ENCODE results near the gene PDCD2. TPM values are rescaled to one million over a fixed set of nuclear protein-coding genes. Genes with fewer than 3 reads are reported as not detected.
"Not testable (repeated sequence)": the region's sequence is repeated elsewhere in the genome, so short reads cannot be mapped to it uniquely, and the experiment has no call there.

PDCD2 gene
- polyA plus RNA-seq (2011; rRNA removed): 63.8 and 73.9 TPM in 2 replicates
- 33.6 and 35.9 TPM in 2 replicates for polyA minus RNA-seq (2011; rRNA and poly(A)+ RNA removed)

- peak within 1 kb of the TSS; percentile 96 for H3K4me3 ChIP-seq (ENCODE audit: low read depth, low read length)
- POLR2A ChIA-PET: interaction anchor here (0.6 to 1.4 kb wide), 3 partner anchors 9 to 34 kb away, joined by 3 to 7 read pairs (median 6); partner anchors contain the start of gene TBP
- no peaks in the 10 kb centered on the region for H3K9me3 ChIP-seq (ENCODE audit: control insufficient read depth, insufficient read depth, low read length)
- CTCF ChIA-PET: interaction anchor here (0.9 to 1.7 kb wide), 9 partner anchors 10 to 801 kb away, joined by 3 to 14 read pairs (median 3); no protein-coding TSS in a partner anchor
- DNase-seq (ENCODE audit: low read depth, low spot score): peak; percentile 74
- H3K27me3 ChIP-seq (ENCODE audit: control insufficient read depth, insufficient read depth, low read length): no peaks in the 10 kb centered on the region
- TF ChIP-seq, protein P1, sequence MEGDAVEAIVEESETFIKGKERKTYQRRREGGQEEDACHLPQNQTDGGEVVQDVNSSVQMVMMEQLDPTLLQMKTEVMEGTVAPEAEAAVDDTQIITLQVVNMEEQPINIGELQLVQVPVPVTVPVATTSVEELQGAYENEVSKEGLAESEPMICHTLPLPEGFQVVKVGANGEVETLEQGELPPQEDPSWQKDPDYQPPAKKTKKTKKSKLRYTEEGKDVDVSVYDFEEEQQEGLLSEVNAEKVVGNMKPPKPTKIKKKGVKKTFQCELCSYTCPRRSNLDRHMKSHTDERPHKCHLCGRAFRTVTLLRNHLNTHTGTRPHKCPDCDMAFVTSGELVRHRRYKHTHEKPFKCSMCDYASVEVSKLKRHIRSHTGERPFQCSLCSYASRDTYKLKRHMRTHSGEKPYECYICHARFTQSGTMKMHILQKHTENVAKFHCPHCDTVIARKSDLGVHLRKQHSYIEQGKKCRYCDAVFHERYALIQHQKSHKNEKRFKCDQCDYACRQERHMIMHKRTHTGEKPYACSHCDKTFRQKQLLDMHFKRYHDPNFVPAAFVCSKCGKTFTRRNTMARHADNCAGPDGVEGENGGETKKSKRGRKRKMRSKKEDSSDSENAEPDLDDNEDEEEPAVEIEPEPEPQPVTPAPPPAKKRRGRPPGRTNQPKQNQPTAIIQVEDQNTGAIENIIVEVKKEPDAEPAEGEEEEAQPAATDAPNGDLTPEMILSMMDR (IDR thresholded peaks at IDR 0.05; ENCODE audit: low read depth, low read length): no peak
- H3K27ac ChIP-seq (ENCODE audit: low read depth, low read length): peak within 1 kb of the TSS; percentile 47
Measured at GRCh38 chr6:170584181-170584953, at the start of gene PDCD2. TSS of gene PDCD2 (minus strand) at chr6:170584637. CDS start at chr6:170584581, 56 bp downstream.

DNA sequence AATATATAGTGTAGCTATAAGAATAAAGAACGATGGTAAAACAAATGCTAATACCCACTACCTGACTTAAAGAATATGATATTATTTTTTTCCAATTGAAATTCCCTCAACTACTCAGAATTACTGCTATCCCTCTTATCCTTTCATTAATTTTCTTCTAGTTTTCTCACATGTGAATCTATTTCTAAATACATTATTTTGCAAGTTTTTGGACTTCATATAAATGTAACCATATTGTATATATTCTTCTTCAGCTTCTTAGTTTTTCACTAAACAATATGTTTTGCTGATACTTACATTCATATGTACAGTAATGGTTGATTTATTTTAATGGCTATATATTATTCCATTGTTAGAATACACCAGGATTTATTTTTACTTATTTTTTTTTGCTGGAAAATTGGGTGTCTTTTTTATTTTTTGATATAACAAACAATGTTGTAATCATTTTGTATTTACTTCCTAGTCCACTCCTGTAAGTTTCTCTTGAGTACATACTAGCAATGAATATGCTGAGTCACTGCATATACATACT is 31.6 kb upstream of the PDCD2 start:
- H3K4me3 ChIP-seq (ENCODE audit: low read depth, low read length); H3K27ac ChIP-seq (ENCODE audit: low read depth, low read length); CTCF ChIA-PET; POLR2A ChIA-PET; H3K27me3 ChIP-seq (ENCODE audit: control insufficient read depth, insufficient read depth, low read length); H3K9me3 ChIP-seq (ENCODE audit: control insufficient read depth, insufficient read depth, low read length); DNase-seq (ENCODE audit: low read depth, low spot score): not testable (repeated sequence)

GRCh38 chr6:170612256-170612804 is 27.9 kb upstream of the PDCD2 start:
- DNase-seq (ENCODE audit: low read depth, low spot score); H3K27ac ChIP-seq (ENCODE audit: low read depth, low read length); POLR2A ChIA-PET; H3K9me3 ChIP-seq (ENCODE audit: control insufficient read depth, insufficient read depth, low read length); H3K4me3 ChIP-seq (ENCODE audit: low read depth, low read length); H3K27me3 ChIP-seq (ENCODE audit: control insufficient read depth, insufficient read depth, low read length); CTCF ChIA-PET: not testable (repeated sequence)

- H3K27ac ChIP-seq (ENCODE audit: low read depth, low read length); H3K9me3 ChIP-seq (ENCODE audit: control insufficient read depth, insufficient read depth, low read length); CTCF ChIA-PET; POLR2A ChIA-PET; DNase-seq (ENCODE audit: low read depth, low spot score); H3K27me3 ChIP-seq (ENCODE audit: control insufficient read depth, insufficient read depth, low read length); H3K4me3 ChIP-seq (ENCODE audit: low read depth, low read length): not testable (repeated sequence)
Measured at GRCh38 chr6:170609225-170609624, 24.8 kb upstream of the PDCD2 start.

DNA sequence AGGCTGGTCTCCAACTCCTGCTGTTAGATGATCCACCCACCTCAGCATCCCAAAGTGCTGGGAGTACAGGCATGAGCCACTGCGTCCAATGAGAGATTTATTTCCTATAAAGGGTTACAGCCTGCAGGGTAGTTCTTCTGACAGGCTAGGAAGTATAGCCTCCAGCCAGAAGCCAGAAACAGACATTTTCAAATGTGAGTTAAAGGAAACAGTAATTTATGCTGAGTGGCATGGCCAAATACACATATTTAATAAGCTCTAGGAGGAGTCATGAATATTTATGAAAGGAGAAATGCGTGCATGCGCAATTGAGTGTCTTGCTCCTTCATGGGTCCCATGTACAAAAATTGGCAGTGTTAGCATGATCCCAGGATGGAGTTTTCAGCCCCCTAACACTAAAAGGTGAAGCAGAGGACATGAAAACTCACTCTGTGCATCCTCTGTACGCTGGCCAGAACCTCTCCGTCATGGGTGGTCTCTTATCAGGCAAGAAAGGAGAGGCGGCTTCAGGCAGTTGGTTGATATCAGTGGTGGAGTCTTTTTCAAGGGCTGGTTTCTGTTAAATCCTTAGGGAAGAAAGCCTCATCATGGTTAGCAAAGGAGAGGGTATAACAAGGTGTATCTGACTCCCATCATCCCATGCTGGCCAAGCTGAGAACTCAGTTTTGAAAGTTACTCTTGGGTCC is 21.3 kb upstream of the PDCD2 start:
- POLR2A ChIA-PET: no interaction called here
- H3K27me3 ChIP-seq (ENCODE audit: control insufficient read depth, insufficient read depth, low read length): no peaks in the 10 kb centered on the region
- no peak overlapping the region for H3K4me3 ChIP-seq (ENCODE audit: low read depth, low read length)
- TF ChIP-seq, protein P1 (IDR thresholded peaks at IDR 0.05; ENCODE audit: low read depth, low read length): no peak
- H3K9me3 ChIP-seq (ENCODE audit: control insufficient read depth, insufficient read depth, low read length): no peaks in the 10 kb centered on the region
- no peak overlapping the region for H3K27ac ChIP-seq (ENCODE audit: low read depth, low read length)
- no peak for DNase-seq (ENCODE audit: low read depth, low spot score)
- CTCF ChIA-PET: no interaction called here

- Histone ChIP-seq H3K4me3 (ENCODE audit: low read depth, low read length) (no peak overlapping the region), H3K27me3 (ENCODE audit: control insufficient read depth, insufficient read depth, low read length) (no peaks in the 10 kb centered on the region), H3K9me3 (ENCODE audit: control insufficient read depth, insufficient read depth, low read length) (no peaks in the 10 kb centered on the region), H3K27ac (ENCODE audit: low read depth, low read length) (no peak overlapping the region)
- CTCF ChIA-PET: no interaction called here
- no peak for DNase-seq (ENCODE audit: low read depth, low spot score)
- TF ChIP-seq, protein P1 (IDR thresholded peaks at IDR 0.05; ENCODE audit: low read depth, low read length): no peak
- POLR2A ChIA-PET: no interaction called here
Measured at GRCh38 chr6:170597278-170597677, 12.8 kb upstream of the PDCD2 start.

Measured in AG04450 (cell line).